Prostate gland (tissue), 2 donors: ENCODE data around the gene TM9SF2.

Experiments
- CTCF ChIP-seq, 4 experiments: fragments of 200-600 bp in 2 of 4; fragments of 450-650 bp in 2 of 4; sonication (generic) in 2 of 4; IDR thresholded peaks; 1 replicate in 3 of 4; 2 replicates in 1 of 4; pipeline ENCODE4 v1.5.1; 2016 to 2019; ENCODE audit warnings: antibody characterized with exemption in 4 of 4, mild to moderate bottlenecking in 2 of 4, moderate library complexity in 2 of 4
- POLR2A ChIP-seq: fragments of 450-650 bp; IDR thresholded peaks from one replicate; pipeline ENCODE4 v1.6.1; 2016; ENCODE audit warnings: antibody characterized with exemption, mild to moderate bottlenecking
- POLR2AphosphoS5 ChIP-seq: sonication (generic); formaldehyde crosslinking; IDR thresholded peaks from one replicate; pipeline ENCODE4 v1.6.1; 2017; ENCODE audit warnings: antibody characterized with exemption

GRCh38 chr13:99459099-99459850 is 42.0 kb upstream of the TM9SF2 start:
- no peak for TF ChIP-seq CTCF (IDR thresholded peaks at IDR 0.05)
- TF ChIP-seq POLR2AphosphoS5 = no peak
- no peak for TF ChIP-seq POLR2A
